H54 (cell line): ENCODE data around the gene MXRA8.
A peak's percentile ranks its signal among the peaks of the same experiment; 100 is the strongest.
"Not testable (repeated sequence)": the region's sequence is repeated elsewhere in the genome, so short reads cannot be mapped to it uniquely, and the experiment has no call there.

Experiments used
- DNase-seq: peaks from one replicate; pipeline ENCODE4 v3.0.0; 2011; ENCODE audit warnings: low spot score, mixed read lengths; ENCODE audit not compliant: insufficient read length
- FAIRE-seq: peaks from 3 replicates; lab custom pipeline; 2011; peaks lifted over from hg19 to GRCh38; lab: Jason Lieb, UNC
- POLR2A ChIP-seq: IDR thresholded peaks from 2 replicates; pipeline ENCODE4 v1.6.1; 2011; ENCODE audit warnings: low read depth, mild to moderate bottlenecking, low read length

The MXRA8 gene, protein sequence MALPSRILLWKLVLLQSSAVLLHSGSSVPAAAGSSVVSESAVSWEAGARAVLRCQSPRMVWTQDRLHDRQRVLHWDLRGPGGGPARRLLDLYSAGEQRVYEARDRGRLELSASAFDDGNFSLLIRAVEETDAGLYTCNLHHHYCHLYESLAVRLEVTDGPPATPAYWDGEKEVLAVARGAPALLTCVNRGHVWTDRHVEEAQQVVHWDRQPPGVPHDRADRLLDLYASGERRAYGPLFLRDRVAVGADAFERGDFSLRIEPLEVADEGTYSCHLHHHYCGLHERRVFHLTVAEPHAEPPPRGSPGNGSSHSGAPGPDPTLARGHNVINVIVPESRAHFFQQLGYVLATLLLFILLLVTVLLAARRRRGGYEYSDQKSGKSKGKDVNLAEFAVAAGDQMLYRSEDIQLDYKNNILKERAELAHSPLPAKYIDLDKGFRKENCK

GRCh38 chr1:1358433-1359271 is at the start of gene MXRA8:
MXRA8 (minus strand) TSS chr1:1358555; CDS start chr1:1358504, 51 bp downstream.
- FAIRE-seq = no peak
- DNase-seq = no peak

GRCh38 chr1:1407636-1408318 is 49.4 kb upstream of the MXRA8 start:
- TF ChIP-seq POLR2A = no peak
- FAIRE-seq (no peak), DNase-seq (no peak)

More at GRCh38 chr1:1358433-1359271, at the start of gene MXRA8:
- no peak for TF ChIP-seq POLR2A

GRCh38 chr1:1406821-1407635 is 48.7 kb upstream of the MXRA8 start, which contains the start of gene MRPL20:
MRPL20 (minus strand) TSS chr1:1407293; CDS start chr1:1407217, 76 bp downstream.
- DNase-seq = peak; percentile 83
- TF ChIP-seq POLR2A = peak; percentile 81
- FAIRE-seq = no peak

DNA sequence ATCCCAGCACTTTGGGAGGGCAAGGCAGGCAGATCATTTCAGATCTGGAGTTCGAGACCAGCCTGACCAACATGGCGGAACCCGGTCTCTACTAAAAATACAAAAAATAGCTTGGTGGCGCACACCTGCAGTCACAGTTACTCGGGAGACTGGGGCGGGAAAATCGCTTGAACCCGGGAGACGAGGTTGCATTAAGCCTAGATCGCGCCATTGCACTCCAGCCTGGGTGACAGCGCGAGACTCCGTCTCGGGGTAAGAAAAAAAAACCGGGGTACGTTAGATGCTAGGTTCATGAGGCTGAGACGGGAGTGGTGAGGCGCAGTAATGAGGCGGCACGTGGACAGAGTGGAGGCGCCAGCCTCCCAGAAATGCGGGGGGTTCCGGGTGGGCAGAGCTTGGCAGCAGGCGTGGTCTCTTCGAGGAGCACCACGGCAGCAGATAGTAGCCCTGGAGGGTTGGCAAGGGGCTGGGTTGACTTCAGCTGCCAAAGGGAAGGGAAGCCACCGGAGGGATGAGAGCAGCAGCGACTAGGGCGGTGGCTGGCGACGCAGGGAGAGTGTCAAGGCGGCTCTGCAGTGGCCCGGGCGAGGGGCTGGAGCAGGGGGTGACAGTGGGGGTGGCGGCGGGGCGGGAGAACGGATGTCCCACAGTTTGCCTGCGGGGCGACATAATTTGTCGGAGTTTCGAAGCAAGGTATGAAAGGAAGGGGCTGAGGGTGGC is 47.9 kb upstream of the MXRA8 start:
- FAIRE-seq (no peak), DNase-seq (no peak)

DNA sequence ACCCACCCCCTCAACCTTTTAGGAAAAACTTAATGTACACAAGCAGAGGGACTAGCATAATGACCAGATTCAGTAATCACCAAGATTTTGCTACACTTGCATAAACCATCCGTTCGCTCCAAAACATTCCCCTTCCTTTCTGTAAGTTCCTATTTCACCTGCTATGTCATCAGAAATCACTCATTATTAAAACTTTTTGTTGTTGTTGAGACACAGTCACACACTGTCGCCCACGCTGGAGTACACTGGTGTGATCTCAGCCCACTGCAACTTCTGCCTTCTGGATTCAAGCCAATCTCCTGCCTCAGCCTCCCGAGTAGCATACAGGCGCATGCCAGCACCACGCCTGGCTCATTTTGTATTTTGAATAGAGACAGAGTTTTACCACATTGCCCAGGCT is 45.3 kb upstream of the MXRA8 start:
- FAIRE-seq (no peak), DNase-seq (no peak)
- TF ChIP-seq POLR2A = no peak

More for the DNA sequence above, 47.9 kb upstream of the MXRA8 start:
- TF ChIP-seq POLR2A = no peak

- FAIRE-seq, DNase-seq: not testable (repeated sequence)
Measured at GRCh38 chr1:1402901-1403392, 44.6 kb upstream of the MXRA8 start.

DNA sequence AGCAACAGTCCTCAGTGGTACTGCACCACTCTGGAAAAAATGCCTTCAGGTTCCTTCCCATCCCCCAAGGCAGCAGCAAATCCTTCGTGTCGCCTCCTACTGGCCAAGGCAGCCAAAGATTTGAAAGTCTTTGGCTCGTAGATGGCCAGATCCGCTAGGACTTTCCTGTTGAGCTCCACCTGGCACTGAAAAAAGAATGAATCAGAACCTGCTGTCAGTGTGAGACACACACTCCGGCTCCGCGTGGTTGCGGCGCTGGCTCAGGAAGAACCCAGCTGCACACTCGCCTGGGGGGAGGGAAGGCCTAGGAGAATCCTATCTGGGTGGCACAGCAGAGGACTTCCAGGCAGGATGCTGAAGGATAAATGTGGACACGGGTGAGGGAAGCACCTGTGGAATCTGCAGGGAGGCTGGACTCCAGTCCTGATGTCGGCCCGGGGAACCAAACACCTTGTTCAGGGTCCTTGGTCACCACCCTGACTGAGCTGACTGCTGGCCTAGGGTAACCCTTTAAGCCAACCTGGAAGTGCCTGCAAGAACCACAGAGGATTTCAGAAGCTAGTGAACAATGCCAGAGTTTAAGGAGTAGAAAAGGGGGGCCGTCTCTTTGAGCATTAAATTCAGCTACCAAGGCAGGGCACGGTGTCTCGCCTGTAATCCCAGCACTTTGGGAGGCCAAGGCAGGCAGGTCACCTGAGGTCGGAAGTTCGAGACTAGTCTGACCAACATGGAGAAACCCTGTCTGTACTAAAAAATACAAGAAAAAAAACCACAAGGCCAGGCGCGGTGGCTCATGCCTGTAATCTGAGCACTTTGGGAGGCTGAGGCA is 43.9 kb upstream of the MXRA8 start:
- FAIRE-seq (no peak), DNase-seq (no peak)
- no peak for TF ChIP-seq POLR2A

- no peak for DNase-seq
- FAIRE-seq = no peak
- no peak for TF ChIP-seq POLR2A
Measured at GRCh38 chr1:1401457-1402010, 43.2 kb upstream of the MXRA8 start.

DNA sequence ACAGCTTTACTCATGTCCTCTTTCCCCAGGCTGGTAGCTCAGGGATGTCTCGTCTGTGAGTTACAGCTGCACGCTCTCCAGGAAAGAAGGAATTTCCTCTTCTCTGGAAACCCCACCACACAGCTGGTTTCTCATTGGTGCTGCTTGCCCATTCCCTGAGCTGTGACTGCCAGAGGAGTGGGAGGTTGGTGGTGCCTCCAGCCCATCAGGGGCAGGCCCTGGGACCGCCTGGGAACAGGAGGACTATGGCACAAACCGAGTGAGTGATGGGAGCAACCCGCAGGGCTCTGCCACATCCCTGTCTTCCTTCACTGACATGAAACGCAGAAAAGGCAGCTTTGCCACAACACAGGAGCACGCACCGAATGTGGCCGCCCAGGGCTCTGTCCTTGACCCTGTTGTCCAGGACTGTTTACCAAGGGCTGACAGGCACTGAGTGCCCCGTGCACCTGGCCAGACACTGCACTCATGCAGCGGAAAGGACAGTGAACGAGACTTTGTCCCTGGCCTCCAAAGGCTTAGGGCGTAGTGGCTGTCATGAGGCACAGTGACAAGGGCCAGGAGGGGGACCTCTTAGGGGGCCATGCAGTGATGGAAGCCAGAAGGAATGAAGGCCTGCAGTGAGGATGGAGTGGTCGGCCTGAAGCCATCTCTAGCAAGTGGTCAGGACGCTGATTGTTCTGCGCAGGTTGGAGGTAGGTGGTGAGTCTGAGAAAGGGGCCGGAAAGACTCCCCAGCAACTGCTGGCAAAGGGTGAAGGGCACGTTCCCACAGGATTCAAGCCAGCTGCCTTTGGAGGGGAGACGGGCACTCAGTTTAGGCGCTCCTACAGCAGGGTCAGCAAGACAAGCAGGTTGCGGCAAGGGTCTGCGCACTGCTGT is 42.5 kb upstream of the MXRA8 start:
- FAIRE-seq = no peak
- DNase-seq = no peak
- TF ChIP-seq POLR2A = 0 out of 2 replicates have a peak, but pooled peaks have one; percentile 17

- FAIRE-seq = no peak
- TF ChIP-seq POLR2A = no peak
- DNase-seq = no peak
Measured at GRCh38 chr1:1399872-1400575, 41.7 kb upstream of the MXRA8 start.
